H1 (cell line): Measurements from ENCODE around the gene ZNF318. TPM values are rescaled to one million over a fixed set of nuclear protein-coding genes. Genes with fewer than 3 reads are reported as not detected.

Experiments
- CTCF ChIA-PET: fragments of 300-600 bp; sonication (Branson Sonifier 250); formaldehyde crosslinking; loops from one replicate; lab custom pipeline; 2021; ENCODE audit not compliant: partially characterized antibody; lab: Charles Lee
- POLR2A ChIA-PET: fragments of 300-600 bp; sonication (Branson Sonifier 250); formaldehyde crosslinking; loops from one replicate; lab custom pipeline; 2021; ENCODE audit warnings: inconsistent platforms; ENCODE audit not compliant: partially characterized antibody; lab: Charles Lee
- DNase-seq, 2 experiments: peaks; one replicate each; pipeline versions ENCODE4 v3.0.0 to v3.0.0-alpha.2; 2010 to 2022; ENCODE audit warnings: low spot score in 2 of 2, low read depth in 1 of 2, mixed read lengths in 1 of 2
- FAIRE-seq: peaks from 2 replicates; lab custom pipeline; 2011; peaks lifted over from hg19 to GRCh38; lab: Jason Lieb, UNC
- H2AFZ ChIP-seq: 2 replicates; pipeline ENCODE4 v1.8.1; 2012; ENCODE audit warnings: low read length, inconsistent platforms
- H2AK5ac ChIP-seq: 2 replicates; pipeline ENCODE4 v1.6.1; 2013; ENCODE audit warnings: low read depth, low read length
- H2BK120ac ChIP-seq: replicated peaks from 2 replicates; pipeline ENCODE3; 2013; ENCODE audit warnings: low read depth, low read length, inconsistent platforms
- H2BK12ac ChIP-seq: 2 replicates; pipeline ENCODE4 v1.6.1; 2013; ENCODE audit warnings: low read depth, low read length
- H2BK15ac ChIP-seq: 2 replicates; pipeline ENCODE4 v1.6.1; 2013; ENCODE audit warnings: low read length
- H2BK20ac ChIP-seq: 2 replicates; pipeline ENCODE4 v1.6.1; 2013; ENCODE audit warnings: low read length
- H2BK5ac ChIP-seq: 2 replicates; pipeline ENCODE4 v1.6.1; 2013; ENCODE audit warnings: low read depth, low read length
- H3K14ac ChIP-seq: 2 replicates; pipeline ENCODE4 v1.6.1; 2013; ENCODE audit warnings: inconsistent platforms; ENCODE audit not compliant: insufficient read length
- H3K18ac ChIP-seq: 2 replicates; pipeline ENCODE4 v1.6.1; 2013; ENCODE audit warnings: low read length; ENCODE audit errors: extremely low read depth
- H3K23ac ChIP-seq: 2 replicates; pipeline ENCODE4 v1.6.1; 2013; ENCODE audit warnings: inconsistent platforms; ENCODE audit not compliant: insufficient read length
- H3K23me2 ChIP-seq: 2 replicates; pipeline ENCODE4 v1.6.1; 2013; ENCODE audit warnings: low read depth, low read length
- H3K27ac ChIP-seq: 2 replicates; pipeline ENCODE4 v1.6.1; 2011; ENCODE audit warnings: low read depth, low read length, inconsistent platforms
- H3K27me3 ChIP-seq, 4 experiments: replicated peaks in 1 of 4; 1 replicate in 1 of 4; 2 replicates in 3 of 4; pipeline versions ENCODE4 v1.6.1 to v1.8.1; 2011 to 2013; ENCODE audit warnings: low read length in 3 of 4, mild to moderate bottlenecking in 3 of 4, inconsistent platforms in 2 of 4, mixed read lengths in 2 of 4, moderate library complexity in 1 of 4; ENCODE audit not compliant: control insufficient read depth in 3 of 4, insufficient read depth in 3 of 4; ENCODE audit errors: extremely low read depth in 1 of 4
- H3K36me3 ChIP-seq, 4 experiments: 2 replicates each; pipeline versions ENCODE4 v1.6.1 to v1.8.1; 2011 to 2013; ENCODE audit warnings: mild to moderate bottlenecking in 4 of 4, low read length in 3 of 4, moderate library complexity in 2 of 4, control low read depth in 1 of 4, inconsistent platforms in 1 of 4; ENCODE audit not compliant: insufficient read depth in 4 of 4, control insufficient read depth in 2 of 4
- H3K4ac ChIP-seq: replicated peaks from 2 replicates; pipeline ENCODE3; 2013; ENCODE audit warnings: low read length, low read depth, mixed read lengths, inconsistent platforms; ENCODE audit not compliant: insufficient read length
- H3K4me1 ChIP-seq, 4 experiments: replicated peaks in 1 of 4; 1 replicate in 1 of 4; 2 replicates in 3 of 4; pipeline versions ENCODE4 v1.6.1 to v1.8.1; 2011 to 2013; ENCODE audit warnings: low read length in 3 of 4, inconsistent platforms in 2 of 4, mixed read lengths in 1 of 4; ENCODE audit not compliant: insufficient read depth in 4 of 4, control insufficient read depth in 3 of 4
- H3K4me2 ChIP-seq, 2 experiments: 2 replicates each; pipeline versions ENCODE4 v1.6.1 to v1.8.1; 2011 to 2013; ENCODE audit warnings: low read depth in 2 of 2, low read length in 2 of 2, control low read depth in 1 of 2, inconsistent platforms in 1 of 2, mild to moderate bottlenecking in 1 of 2; ENCODE audit not compliant: insufficient read depth in 1 of 2
- H3K4me3 ChIP-seq, 4 experiments: fragments of 200-600, 300-600 bp in 1 of 4; sonication (generic), shearing (Covaris generic), sonication (Bioruptor Twin) in 1 of 4; 2 replicates each; pipeline versions ENCODE4 v1.5.1 to v1.8.1; 2011 to 2016; ENCODE audit warnings: low read length in 4 of 4, low read depth in 3 of 4, control low read depth in 2 of 4, inconsistent platforms in 2 of 4, mild to moderate bottlenecking in 2 of 4, mixed read lengths in 1 of 4, moderate library complexity in 1 of 4; ENCODE audit not compliant: insufficient read depth in 2 of 4; ENCODE audit errors: extremely low read depth in 1 of 4
- H3K56ac ChIP-seq: replicated peaks from 2 replicates; pipeline ENCODE3; 2013; ENCODE audit warnings: low read depth, mild to moderate bottlenecking, mixed read lengths, low read length, inconsistent platforms; ENCODE audit not compliant: insufficient read length
- H3K79me1 ChIP-seq: 2 replicates; pipeline ENCODE4 v1.6.1; 2013; ENCODE audit warnings: low read depth, low read length, control low read depth
- H3K79me2 ChIP-seq, 2 experiments: 2 replicates each; pipeline versions ENCODE4 v1.6.1 to v1.8.1; 2012 to 2013; ENCODE audit warnings: low read length in 2 of 2, mild to moderate bottlenecking in 2 of 2, inconsistent platforms in 1 of 2; ENCODE audit not compliant: insufficient read depth in 2 of 2, control insufficient read depth in 1 of 2
- H3K9ac ChIP-seq, 4 experiments: replicated peaks in 1 of 4; 1 replicate in 1 of 4; 2 replicates in 3 of 4; pipeline versions ENCODE4 v1.6.1 to v1.8.1; 2011 to 2013; ENCODE audit warnings: low read depth in 3 of 4, low read length in 3 of 4, control low read depth in 2 of 4, mild to moderate bottlenecking in 2 of 4, moderate library complexity in 2 of 4, inconsistent platforms in 1 of 4; ENCODE audit errors: extremely low read depth in 1 of 4
- H3K9me3 ChIP-seq, 2 experiments: 2 replicates each; pipeline versions ENCODE4 v1.6.1 to v1.8.1; 2012 to 2013; ENCODE audit warnings: mild to moderate bottlenecking in 2 of 2, moderate library complexity in 2 of 2, control low read depth in 1 of 2, inconsistent platforms in 1 of 2, low read depth in 1 of 2, low read length in 1 of 2, mixed read lengths in 1 of 2; ENCODE audit not compliant: insufficient read depth in 2 of 2
- H4K20me1 ChIP-seq, 2 experiments: replicated peaks in 1 of 2; 2 replicates each; pipeline versions ENCODE3 to v1.8.1; 2011 to 2013; ENCODE audit warnings: inconsistent platforms in 2 of 2, low read length in 2 of 2, mild to moderate bottlenecking in 1 of 2; ENCODE audit not compliant: insufficient read depth in 2 of 2, control insufficient read depth in 1 of 2
- H4K5ac ChIP-seq: 2 replicates; pipeline ENCODE4 v1.6.1; 2013; ENCODE audit warnings: low read length, low read depth, mixed read lengths, inconsistent platforms; ENCODE audit not compliant: insufficient read length
- H4K8ac ChIP-seq: 2 replicates; pipeline ENCODE4 v1.8.0; 2013; ENCODE audit warnings: mild to moderate bottlenecking, moderate library complexity, low read length, inconsistent platforms; ENCODE audit not compliant: insufficient read depth; ENCODE audit errors: extremely low read depth
- H4K91ac ChIP-seq: replicated peaks from 2 replicates; pipeline ENCODE3; 2013; ENCODE audit warnings: low read length, mixed read lengths, inconsistent platforms; ENCODE audit not compliant: insufficient read length
- CEBPB ChIP-seq: IDR thresholded peaks from 2 replicates; pipeline ENCODE4 v1.6.1; 2012; ENCODE audit warnings: low read depth, low read length
- RBBP5 ChIP-seq: IDR thresholded peaks from 2 replicates; pipeline ENCODE4 v1.7.1; 2012; ENCODE audit warnings: low read depth, mild to moderate bottlenecking, inconsistent platforms, low read length, moderate library complexity, borderline replicate concordance
- SP1 ChIP-seq: IDR thresholded peaks from 2 replicates; pipeline ENCODE4 v1.6.1; 2011; ENCODE audit warnings: low read depth, low read length
- TAF1 ChIP-seq: IDR thresholded peaks from 2 replicates; pipeline ENCODE4 v1.6.1; 2011; ENCODE audit warnings: mild to moderate bottlenecking, low read depth, low read length
- WGBS, 2 experiments: shearing (Covaris generic) in 1 of 2; methylation state at CpG; one replicate each; pipeline versions ENCODE4 v1.1.6 to v1.1.7; 2013 to 2015; ENCODE audit warnings: low lambda C conversion rate in 2 of 2, mixed read lengths in 2 of 2, inconsistent platforms in 1 of 2, low coverage in 1 of 2, missing lambda C conversion rate in 1 of 2; ENCODE audit not compliant: insufficient replicate concordance in 2 of 2, insufficient coverage in 1 of 2, insufficient read length in 1 of 2; ENCODE audit errors: extremely low coverage in 1 of 2, missing lambda C conversion rate in 1 of 2; 5-methylcytosine and 5-hydroxymethylcytosine counted together
- polyA plus RNA-seq, 7 experiments: library from polyadenylated mRNA; depleted of rRNA in 3 of 7; stranded (reverse) in 5 of 7; unstranded in 2 of 7; fragments of >200 nt in 5 of 7; fragments of 200-250 nt in 2 of 7; gene quantifications; 1 replicate in 5 of 7; 2 replicates in 1 of 7; 4 replicates in 1 of 7; pipeline versions ENCODE4 v1.2.1 to v1.2.3, GENCODE V29; 2011 to 2013; ENCODE audit warnings: missing spikeins in 2 of 7, mixed read lengths in 2 of 7
- total RNA-seq: library from RNA; stranded (reverse); fragmentation: NEBNext Ultra II Directional; extraction: Animal tissue kit (Norgen Biotek cat#: 25700); gene quantifications from 2 replicates; pipeline ENCODE4 v1.2.1, GENCODE V29; 2021
- TF ChIP-seq, protein P1 (sequence below): IDR thresholded peaks from 2 replicates; pipeline ENCODE4 v1.6.1; 2012; ENCODE audit warnings: inconsistent platforms

Gene ZNF318
- total and polyA plus RNA-seq, 2 of the 8 experiments (the other 6 are each of a cell fraction or from before 2014, with no cell fraction given) = 10.2 to 22.1 TPM

DNA sequence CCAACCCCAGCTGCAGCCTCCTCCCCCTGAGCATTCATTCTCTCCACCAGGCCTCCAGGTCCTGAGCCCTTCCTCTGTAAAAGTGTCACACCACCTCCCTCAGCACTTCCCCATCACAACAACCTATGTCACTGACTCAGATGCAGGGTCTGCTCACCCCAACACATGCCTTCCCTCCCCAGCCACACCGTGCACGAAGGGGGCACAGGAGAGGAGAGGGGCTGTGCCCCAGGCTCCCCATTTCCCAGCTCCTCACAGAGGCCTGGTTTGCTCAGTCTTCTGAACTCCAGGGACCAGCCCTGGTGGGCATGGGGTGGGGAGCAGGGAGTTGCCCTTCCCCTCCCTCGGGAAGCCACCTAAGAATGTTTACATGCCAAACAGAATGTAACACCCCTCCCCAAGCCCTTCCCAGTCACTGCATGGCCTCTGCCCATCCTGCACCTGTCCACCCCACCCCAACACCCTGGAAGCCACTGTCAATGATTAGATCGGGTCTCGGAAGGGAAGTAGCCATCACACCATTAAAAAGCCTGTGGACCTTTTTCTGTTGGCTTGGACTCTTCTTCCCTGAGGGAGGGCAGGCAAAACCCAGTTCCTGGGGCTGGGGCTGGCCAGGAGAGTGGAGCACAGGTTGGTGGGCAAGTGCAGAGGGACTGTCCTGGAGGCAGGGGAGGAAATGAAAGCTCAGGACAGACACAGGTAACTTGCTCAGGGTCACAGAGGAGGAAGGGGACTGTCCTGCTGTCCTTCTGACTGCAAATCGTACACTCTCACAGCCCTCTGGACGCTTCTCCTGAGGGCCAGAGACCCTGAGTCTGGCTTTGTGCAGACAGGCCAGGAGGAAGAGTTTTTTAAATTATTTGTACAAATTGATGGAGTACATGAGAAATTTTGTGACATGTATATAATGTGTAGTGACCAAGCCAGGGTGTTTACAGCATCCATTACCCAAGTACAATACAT, 81.4 kb downstream of the ZNF318 start:
- Histone ChIP-seq H2BK20ac (no peak overlapping the region), H3K14ac (no peak overlapping the region), H2BK120ac (no peak overlapping the region), H3K27me3 (peaks cover 0 to 28% (median 19%) of the 10 kb centered on the region in 4 experiments; a peak in 5 of 7 replicates), H3K18ac (no peak overlapping the region), H4K91ac (peak overlapping the region; percentile 35), H3K4ac (no peak overlapping the region), H3K4me2 (no peak overlapping the region), H2BK15ac (peak overlapping the region; percentile 92; the same call in 1 of the 2 replicates), H3K23ac (no peak overlapping the region), H3K56ac (no peak overlapping the region), H3K9me3 (no peaks in the 10 kb centered on the region), H2BK12ac (peak overlapping the region; percentile 80; the same call in 1 of the 2 replicates), H3K36me3 (no peaks in the 10 kb centered on the region), H2AFZ (no peak overlapping the region), H3K4me1 (peaks cover 0 to 14% (median 9%) of the 10 kb centered on the region in 4 experiments; a peak in 5 of 7 replicates), H4K8ac (no peak overlapping the region), H2AK5ac (peak overlapping the region; percentile 75; the same call in 1 of the 2 replicates), H4K5ac (no peak overlapping the region), H3K79me2 (no peaks in the 10 kb centered on the region), H3K79me1 (no peaks in the 10 kb centered on the region)
- WGBS, 2 experiments = 87% methylated on average over 7 of the region's 7 CpGs; no CpG with 5 or more reads in 1 of the 2 experiments
- FAIRE-seq = no peak
- POLR2A ChIA-PET = interaction anchor here (0.7 to 3.5 kb wide), 7 partner anchors 10 to 21 kb away, joined by 3 to 16 read pairs (median 4); partner anchors contain the start of genes CRIP3 and SLC22A7
- TF ChIP-seq, protein P1, sequence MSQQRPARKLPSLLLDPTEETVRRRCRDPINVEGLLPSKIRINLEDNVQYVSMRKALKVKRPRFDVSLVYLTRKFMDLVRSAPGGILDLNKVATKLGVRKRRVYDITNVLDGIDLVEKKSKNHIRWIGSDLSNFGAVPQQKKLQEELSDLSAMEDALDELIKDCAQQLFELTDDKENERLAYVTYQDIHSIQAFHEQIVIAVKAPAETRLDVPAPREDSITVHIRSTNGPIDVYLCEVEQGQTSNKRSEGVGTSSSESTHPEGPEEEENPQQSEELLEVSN = no peak
- TF ChIP-seq TAF1 (no peak), SP1 (no peak), CEBPB (no peak), RBBP5 (no peak)
- TF ChIP-seq, all 59 proteins: peak for 0
- H4K20me1 ChIP-seq = no peaks in the 10 kb centered on the region
- no peak overlapping the region for H3K9ac ChIP-seq
- CTCF ChIA-PET = interaction anchor here (0.8 to 3.9 kb wide), 22 partner anchors 10 to 111 kb away, joined by 3 to 50 read pairs (median 6); partner anchors contain the start of genes CRIP3, DNPH1 and SLC22A7
- H3K23me2 ChIP-seq = no peaks in the 10 kb centered on the region; the same call in 1 of the 2 replicates
- H2BK5ac ChIP-seq = peak overlapping the region; percentile 72
- no peak for DNase-seq
- no peak overlapping the region for H3K4me3 ChIP-seq
- no peak overlapping the region for H3K27ac ChIP-seq
